OCI-LY3 (cell line): ENCODE results near the gene TECTA.

Source experiments
- H2AFZ ChIP-seq: fragments of 200-600, 300-600 bp; shearing (Covaris generic); 2 replicates; pipeline ENCODE4 v1.6.0; 2014; ENCODE audit warnings: antibody characterized with exemption, low read depth, low read length
- H3K27ac ChIP-seq: fragments of 200-600, 300-600 bp; sonication (generic); 2 replicates; pipeline ENCODE4 v1.5.1; 2014; ENCODE audit warnings: mild to moderate bottlenecking, low read length, moderate library complexity, mixed read lengths
- H3K27me3 ChIP-seq: fragments of 200-600, 300-600 bp; sonication (generic); 2 replicates; pipeline ENCODE4 v1.6.1; 2014; ENCODE audit warnings: low read depth, low read length, mixed read lengths
- H3K36me3 ChIP-seq: fragments of 200-600, 300-600 bp; sonication (generic); replicated peaks from 2 replicates; pipeline ENCODE3; 2014; ENCODE audit warnings: low read depth, low read length, mixed read lengths
- H3K4me1 ChIP-seq: fragments of 300-600, 200-600 bp; sonication (generic); 2 replicates; pipeline ENCODE4 v1.6.1; 2014; ENCODE audit warnings: low read length, mixed read lengths
- H3K4me2 ChIP-seq: fragments of 200-600, 300-600 bp; sonication (generic); 2 replicates; pipeline ENCODE4 v1.6.1; 2014; ENCODE audit warnings: low read length, mixed read lengths
- H3K4me3 ChIP-seq: fragments of 300-600, 200-600 bp; sonication (generic); 2 replicates; pipeline ENCODE4 v1.5.1; 2014; ENCODE audit warnings: antibody characterized with exemption, mild to moderate bottlenecking, low read length, moderate library complexity
- H3K79me2 ChIP-seq: fragments of 300-600, 200-600 bp; shearing (Covaris generic); 2 replicates; pipeline ENCODE4 v1.6.1; 2014; ENCODE audit warnings: mild to moderate bottlenecking, low read length, mixed read lengths
- H3K9ac ChIP-seq: fragments of 300-600, 200-600 bp; shearing (Covaris generic); 2 replicates; pipeline ENCODE4 v1.6.0; 2014; ENCODE audit warnings: mild to moderate bottlenecking, low read length, moderate library complexity
- H3K9me3 ChIP-seq: fragments of 200-600, 300-600 bp; shearing (Covaris generic); 2 replicates; pipeline ENCODE4 v1.6.1; 2014; ENCODE audit warnings: low read length, mixed read lengths; ENCODE audit not compliant: insufficient read depth
- H4K20me1 ChIP-seq: fragments of 200-600, 300-600 bp; sonication (generic); 2 replicates; pipeline ENCODE4 v1.6.1; 2016; ENCODE audit warnings: low read length, mixed read lengths; ENCODE audit not compliant: insufficient read depth
- CTCF ChIP-seq: fragments of 200-600, 300-600 bp; sonication (generic); IDR thresholded peaks from 2 replicates; pipeline ENCODE4 v1.5.1; 2014; ENCODE audit warnings: antibody characterized with exemption, low read length, low read depth
- EZH2phosphoT487 ChIP-seq: fragments of 200-600 bp; shearing (Covaris generic); IDR thresholded peaks from 2 replicates; pipeline ENCODE4 v1.6.1; 2018; ENCODE audit warnings: antibody characterized with exemption, mixed run types, low read depth

Gene TECTA

GRCh38 chr11:121210445-121211080, 109.5 kb downstream of the TECTA start:
- Histone ChIP-seq H3K4me3 (no peak overlapping the region), H2AFZ (no peak overlapping the region), H3K36me3 (no peaks in the 10 kb centered on the region), H3K27me3 (no peaks in the 10 kb centered on the region), H3K9me3 (no peaks in the 10 kb centered on the region), H3K4me1 (peaks cover 56% of the 10 kb centered on the region), H3K9ac (no peak overlapping the region), H3K27ac (peak overlapping the region; percentile 38), H3K4me2 (peak overlapping the region; percentile 46), H3K79me2 (no peaks in the 10 kb centered on the region), H4K20me1 (no peaks in the 10 kb centered on the region)
- TF ChIP-seq CTCF (no peak), EZH2phosphoT487 (no peak)

DNA sequence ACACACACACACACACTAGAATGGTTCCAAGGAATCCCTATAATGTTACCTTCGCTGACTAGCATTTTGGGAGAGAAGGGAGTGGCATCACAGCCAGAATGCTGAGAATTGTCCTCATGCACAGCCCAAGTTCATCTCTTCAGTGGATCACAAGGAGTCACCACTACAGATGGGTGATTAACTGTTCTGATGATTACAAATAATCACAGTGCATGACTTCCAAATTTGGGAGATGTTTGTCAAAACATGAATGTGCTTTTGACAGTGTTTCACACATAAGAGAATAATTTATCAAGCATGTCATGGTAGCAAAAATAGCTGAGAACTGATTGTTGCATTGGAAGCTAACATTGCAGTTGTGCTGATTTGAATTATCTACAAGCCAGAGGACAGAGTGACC, 110.6 kb downstream of the TECTA start:
- Histone ChIP-seq H3K4me1 (peaks cover 60% of the 10 kb centered on the region), H3K9me3 (no peaks in the 10 kb centered on the region), H3K4me3 (no peak overlapping the region), H3K36me3 (no peaks in the 10 kb centered on the region), H3K79me2 (no peaks in the 10 kb centered on the region), H3K9ac (no peak overlapping the region), H3K27ac (no peak overlapping the region), H3K27me3 (no peaks in the 10 kb centered on the region), H4K20me1 (no peaks in the 10 kb centered on the region), H2AFZ (no peak overlapping the region), H3K4me2 (no peak overlapping the region)
- TF ChIP-seq EZH2phosphoT487 (no peak), CTCF (no peak)

GRCh38 chr11:121212536-121213361, 111.7 kb downstream of the TECTA start:
- H3K9ac ChIP-seq, result no peak overlapping the region
- H4K20me1 ChIP-seq, result no peaks in the 10 kb centered on the region
- H2AFZ ChIP-seq, result no peak overlapping the region
- no peaks in the 10 kb centered on the region for H3K36me3 ChIP-seq
- H3K79me2 ChIP-seq, result no peaks in the 10 kb centered on the region
- TF ChIP-seq EZH2phosphoT487 (no peak), CTCF (no peak)
- no peaks in the 10 kb centered on the region for H3K9me3 ChIP-seq
- no peak overlapping the region for H3K4me3 ChIP-seq
- H3K27ac ChIP-seq, result no peak overlapping the region
- H3K4me1 ChIP-seq, result peaks cover 60% of the 10 kb centered on the region
- no peaks in the 10 kb centered on the region for H3K27me3 ChIP-seq
- H3K4me2 ChIP-seq, result no peak overlapping the region

- H3K4me1 ChIP-seq, result peaks cover 54% of the 10 kb centered on the region
- no peaks in the 10 kb centered on the region for H3K79me2 ChIP-seq
- no peaks in the 10 kb centered on the region for H3K36me3 ChIP-seq
- H3K4me2 ChIP-seq, result no peak overlapping the region
- H3K9ac ChIP-seq, result no peak overlapping the region
- H4K20me1 ChIP-seq, result no peaks in the 10 kb centered on the region
- no peak overlapping the region for H3K27ac ChIP-seq
- H2AFZ ChIP-seq, result no peak overlapping the region
- H3K27me3 ChIP-seq, result no peaks in the 10 kb centered on the region
- TF ChIP-seq CTCF (no peak), EZH2phosphoT487 (no peak)
- H3K4me3 ChIP-seq, result no peak overlapping the region
- no peaks in the 10 kb centered on the region for H3K9me3 ChIP-seq
Observed at GRCh38 chr11:121213362-121213893, 112.4 kb downstream of the TECTA start.
